HG02852 (cell line): ENCODE data around the gene R3HDM4.

Experiments used
- ATAC-seq: cut with Tn5 transposase; IDR thresholded peaks from one replicate; pipeline ENCODE4 v1.9.1; 2021; ENCODE audit warnings: mild to moderate bottlenecking, moderate library complexity; ENCODE audit not compliant: unreplicated experiment

R3HDM4 gene

DNA sequence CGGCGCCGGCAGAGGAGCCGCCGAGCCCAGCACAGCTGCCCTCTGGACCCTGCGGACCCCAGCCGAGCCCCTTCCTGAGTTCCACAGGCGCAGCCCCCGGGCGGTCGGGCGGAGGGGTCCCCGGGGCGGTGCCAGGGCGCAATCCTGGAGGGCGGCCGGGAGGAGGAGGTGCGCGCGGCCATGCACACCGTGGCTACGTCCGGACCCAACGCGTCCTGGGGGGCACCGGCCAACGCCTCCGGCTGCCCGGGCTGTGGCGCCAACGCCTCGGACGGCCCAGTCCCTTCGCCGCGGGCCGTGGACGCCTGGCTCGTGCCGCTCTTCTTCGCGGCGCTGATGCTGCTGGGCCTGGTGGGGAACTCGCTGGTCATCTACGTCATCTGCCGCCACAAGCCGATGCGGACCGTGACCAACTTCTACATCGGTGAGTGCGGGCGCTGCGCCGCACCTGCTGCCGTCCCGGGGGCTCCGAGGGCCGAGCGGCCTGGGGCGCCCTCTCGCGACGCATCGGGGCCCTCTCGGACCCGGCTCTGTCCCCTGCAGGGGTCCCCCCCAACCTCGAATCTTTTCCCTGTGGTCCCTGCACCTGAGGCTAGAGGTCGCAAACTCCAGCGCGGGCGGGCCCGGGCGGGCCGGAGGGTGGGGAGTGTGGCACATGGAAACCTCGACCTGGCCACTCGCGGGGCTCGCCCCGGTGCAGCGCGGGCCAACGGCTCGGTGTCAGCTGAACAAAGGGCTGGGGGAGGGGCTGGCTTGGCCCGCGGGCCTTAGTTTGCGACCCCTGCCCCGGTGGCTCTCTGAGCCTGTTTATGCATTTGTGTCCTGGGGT, 4.5 kb upstream of the R3HDM4 start, which contains the start of gene KISS1R:
Gene KISS1R, plus strand, starts transcription at position 11 of the 829 bp plus-strand sequence. Its CDS starts 170 bp downstream, at position 181.
- ATAC-seq: no peak

- ATAC-seq: no peak
Measured at GRCh38 chr19:916645-917322, 3.8 kb upstream of the R3HDM4 start.

DNA sequence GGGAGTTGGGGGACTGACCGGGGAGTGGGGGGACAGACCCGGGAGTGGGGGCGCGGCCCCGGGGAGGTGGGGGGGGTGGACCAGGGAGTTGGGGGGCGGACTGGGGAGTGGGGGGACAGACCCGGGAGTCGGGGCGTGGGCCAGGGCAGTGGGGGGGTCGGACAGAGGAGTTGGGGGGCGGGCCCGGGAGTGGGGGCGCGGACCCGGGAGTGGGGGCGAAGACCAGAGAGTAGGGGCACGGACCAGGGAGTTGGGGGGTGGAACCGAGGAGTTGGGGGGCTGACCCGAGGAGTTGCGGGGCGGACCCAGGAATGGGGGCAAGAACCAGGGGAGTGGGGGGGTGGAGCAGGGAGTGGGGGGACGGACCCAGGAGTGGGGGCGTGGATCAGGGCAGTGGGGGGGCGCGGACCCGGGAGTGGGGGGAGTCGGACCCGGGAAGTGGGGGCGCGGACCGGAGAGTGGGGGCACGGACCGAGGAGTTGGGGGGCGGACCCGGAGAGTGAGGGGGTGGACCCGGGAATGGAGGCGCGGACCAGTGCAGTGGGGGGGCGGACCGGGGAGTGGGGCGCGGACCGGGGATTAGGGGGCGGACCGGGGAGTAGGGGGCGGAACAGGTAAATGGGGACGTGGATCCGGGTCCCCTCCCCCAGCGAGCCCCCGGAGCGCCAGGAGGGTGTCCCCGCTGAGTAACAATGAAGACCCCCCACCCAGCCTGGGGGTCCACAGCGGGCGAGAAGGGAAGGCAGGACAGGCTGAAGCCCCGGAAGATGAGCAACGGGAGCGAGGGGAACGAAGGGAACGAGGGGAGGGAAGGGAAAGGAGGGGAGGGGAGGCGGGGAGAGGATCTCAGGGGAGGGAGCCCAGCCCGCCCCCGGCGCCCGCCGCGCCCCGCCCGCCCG, 589 bp downstream of the R3HDM4 start:
- peak; percentile 6 for ATAC-seq

GRCh38 chr19:911197-912033, 1.6 kb downstream of the R3HDM4 start:
- no peak for ATAC-seq

DNA sequence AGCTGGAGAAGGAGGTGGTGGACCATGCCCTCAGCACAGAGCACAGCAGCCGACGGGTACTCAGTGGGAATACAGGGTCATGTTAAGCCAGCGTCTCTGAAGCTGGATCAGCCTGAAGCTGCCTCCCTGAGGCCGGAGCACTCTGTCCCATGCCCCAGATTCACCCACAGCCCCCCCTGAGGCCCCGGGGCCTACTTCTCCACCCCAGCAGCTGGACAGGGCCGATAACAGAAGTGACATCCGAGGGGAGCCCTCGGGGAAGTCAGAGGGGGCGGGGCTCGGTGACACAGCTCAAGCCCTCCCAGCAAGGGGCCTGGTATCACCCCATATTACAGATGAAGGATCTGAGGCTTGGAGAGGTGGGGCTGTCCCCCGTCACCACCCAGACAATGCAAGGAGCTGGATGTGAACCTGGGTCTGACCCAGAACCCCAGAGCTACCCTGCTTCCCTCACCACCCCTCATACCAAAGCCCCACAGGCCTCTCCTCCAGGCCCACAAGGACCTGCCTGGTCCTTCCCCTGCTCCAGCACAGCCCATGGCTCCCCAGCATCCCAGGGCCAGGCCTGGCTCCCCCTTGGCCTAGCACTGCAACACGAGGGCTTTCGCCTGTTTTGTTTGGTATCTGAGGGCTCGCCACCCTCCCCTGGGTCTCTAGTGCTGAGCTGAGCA, 5.7 kb downstream of the R3HDM4 start:
- ATAC-seq: no peak

- no peak for ATAC-seq
Measured at GRCh38 chr19:906480-906879, 6.5 kb downstream of the R3HDM4 start.

DNA sequence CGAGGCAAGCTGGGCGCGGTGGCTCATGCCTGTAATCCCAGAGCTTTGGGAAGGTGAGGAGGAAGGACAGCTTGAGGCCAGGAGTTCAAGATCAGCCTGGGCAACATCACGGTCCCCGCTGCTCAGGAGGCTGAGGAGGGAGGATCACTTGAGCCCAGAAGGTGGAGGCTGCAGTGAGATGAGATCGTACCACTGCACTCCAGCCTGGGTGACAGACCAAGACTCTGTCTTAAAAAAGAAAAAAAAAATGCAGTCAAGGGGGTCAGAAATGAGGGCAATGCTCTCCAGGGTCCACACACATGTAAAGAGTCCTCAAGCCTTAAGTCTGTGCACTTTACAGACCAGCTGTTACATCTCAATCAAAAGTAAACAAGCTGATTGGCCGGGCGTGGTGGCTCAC, 8.5 kb downstream of the R3HDM4 start:
- ATAC-seq: no peak

DNA sequence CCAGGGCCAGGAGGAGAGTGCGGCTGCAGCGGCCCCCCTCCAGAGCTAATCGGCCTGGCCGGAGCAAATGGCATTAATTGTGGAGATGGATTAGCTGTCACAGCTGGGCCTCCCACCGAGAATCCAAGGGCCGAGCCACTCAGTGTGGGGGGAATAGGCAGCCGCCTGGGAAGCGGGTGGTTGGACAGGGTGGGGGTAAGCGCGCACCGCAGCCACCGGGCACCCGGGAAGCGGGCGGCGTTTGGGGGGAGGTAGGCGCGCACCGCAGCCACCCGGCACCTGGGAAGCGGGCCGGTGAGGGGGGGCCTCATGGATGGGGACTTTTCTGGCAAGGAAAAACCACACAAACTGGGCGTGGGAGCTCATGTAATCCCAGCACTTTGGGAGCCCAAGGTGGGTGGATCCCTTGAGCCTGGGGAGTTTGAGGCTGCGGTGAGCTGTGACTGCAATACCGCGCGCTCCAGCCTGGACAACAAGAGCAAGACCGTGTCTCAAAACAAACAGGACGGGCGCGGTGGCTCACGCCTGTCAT, 9.7 kb downstream of the R3HDM4 start:
- no peak for ATAC-seq

DNA sequence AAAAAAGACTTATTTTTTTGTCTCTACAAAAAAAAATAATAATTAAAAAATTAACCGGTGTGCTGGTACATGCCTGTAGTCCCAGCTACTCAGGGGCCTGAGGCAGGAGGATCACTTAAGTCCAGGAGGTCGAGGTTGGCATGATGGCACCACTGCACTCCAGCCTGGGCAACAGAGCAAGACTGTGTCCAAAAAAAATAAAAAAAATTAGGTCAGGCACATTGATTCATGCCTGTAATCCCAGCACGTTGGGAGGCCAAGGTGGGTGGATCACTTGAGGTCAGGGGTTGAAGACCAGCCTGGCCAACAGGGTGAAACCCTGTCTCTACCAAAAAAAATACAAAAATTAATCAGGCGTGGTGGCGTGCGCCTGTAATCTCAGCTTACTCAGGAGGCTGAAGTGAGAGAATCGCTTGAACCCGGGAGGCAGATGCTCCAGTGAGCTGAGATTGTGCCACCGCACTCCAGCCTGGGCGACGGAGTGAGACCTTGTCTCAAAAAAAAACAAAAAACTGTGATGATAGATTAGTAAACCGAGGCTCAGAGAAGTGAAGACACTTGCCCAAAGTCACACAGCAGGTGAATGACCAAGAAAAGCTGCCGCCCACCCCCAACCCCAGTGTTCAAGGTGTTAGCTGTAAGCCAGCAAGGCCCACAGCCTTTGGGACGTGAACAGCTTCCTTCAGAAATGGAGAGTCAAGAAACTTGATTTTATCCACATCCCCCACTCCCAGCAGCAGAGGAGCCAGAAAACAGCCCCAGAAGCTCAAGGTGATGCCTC, 10.4 kb downstream of the R3HDM4 start:
- no peak for ATAC-seq

DNA sequence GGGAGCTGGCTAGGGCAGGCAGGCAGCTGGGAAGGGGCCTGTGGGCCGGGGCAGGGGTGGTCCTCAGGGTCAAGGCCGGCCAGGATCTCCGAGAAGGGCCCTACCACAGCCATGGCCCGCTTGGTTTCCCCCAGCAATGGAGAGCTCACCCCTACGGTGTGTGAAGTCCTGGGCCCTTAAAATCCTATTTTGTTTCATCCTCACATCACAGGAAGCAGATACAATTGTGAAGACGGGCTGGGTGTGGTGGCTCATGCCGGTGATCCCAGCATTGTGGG, 11.0 kb downstream of the R3HDM4 start:
- no peak for ATAC-seq

DNA sequence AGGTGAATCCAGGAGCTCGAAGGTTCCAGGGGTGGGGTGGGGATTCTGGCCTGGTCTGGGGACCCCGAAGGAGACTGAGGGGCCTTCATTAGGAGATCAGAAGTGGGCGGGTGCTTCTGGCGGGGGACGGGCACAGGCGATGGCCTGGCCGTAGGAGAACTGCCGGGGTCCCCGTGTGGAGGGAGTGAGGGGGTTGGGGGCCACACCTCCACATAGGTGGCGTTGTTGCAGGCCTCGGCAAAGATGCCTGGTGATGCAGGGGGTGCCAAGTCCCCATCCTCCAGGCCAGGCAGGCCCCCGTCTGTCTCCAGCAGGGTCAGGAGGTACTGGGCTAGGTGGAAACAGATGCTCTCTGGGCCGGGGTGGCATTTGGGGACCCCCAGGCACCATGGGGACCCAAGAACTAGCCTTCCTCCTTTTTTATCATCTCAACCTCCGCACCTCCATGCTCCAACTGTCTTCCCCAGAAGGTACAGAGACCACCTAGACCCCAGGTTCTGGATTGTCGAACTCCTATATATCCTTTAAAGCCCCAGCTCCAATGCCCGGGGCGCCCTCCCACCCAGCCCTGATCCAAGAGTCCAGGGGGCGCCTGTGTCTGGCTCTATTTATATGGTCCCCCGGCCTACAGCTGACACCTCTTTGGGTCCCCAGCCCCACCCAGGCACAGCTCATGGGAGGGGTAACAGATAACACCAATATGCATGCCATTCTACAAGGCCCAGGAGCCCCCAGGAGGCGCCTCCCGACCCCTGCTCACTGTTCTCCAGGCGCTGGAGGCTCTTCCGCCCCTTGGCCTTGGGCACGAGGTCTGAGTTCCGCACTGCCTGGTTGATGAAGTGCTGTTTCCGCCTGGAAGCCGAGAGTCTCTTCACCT, 11.6 kb downstream of the R3HDM4 start:
- no peak for ATAC-seq

- no peak for ATAC-seq
Measured at GRCh38 chr19:900302-901111, 12.5 kb downstream of the R3HDM4 start.

DNA sequence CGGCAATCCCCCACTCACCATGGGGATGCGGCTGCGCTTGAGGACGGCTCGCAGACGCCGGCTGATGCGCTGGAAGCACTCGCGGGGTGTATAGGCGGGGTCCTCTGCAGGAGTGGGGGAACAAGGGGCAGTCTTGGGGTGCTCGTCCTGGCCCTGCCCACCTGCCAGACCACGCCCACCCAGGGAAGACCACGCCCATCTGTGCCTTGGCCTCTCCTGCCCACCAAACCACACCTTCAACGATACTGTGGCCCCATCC, 13.0 kb downstream of the R3HDM4 start:
- no peak for ATAC-seq

GRCh38 chr19:899336-900042, 13.5 kb downstream of the R3HDM4 start:
- no peak for ATAC-seq

DNA sequence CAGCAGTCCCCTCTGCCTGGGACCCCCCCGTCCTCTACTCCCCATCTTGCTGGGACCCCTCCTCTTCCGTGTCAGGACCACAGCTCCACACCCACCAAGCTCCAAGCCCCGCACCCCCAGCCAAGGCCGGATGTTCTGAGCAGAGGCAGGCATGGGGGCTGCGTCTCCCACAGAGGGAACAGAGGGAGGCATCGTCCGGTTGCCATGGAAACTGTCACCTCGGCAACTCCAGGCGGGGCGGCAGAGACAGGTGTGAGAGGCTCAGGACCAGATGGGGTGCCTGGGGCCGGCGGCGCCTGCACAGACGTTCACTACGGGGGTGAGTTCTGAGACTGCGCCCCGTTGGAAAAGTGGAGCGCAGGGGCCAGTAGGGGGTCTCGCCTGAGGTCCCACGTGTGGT, 14.4 kb downstream of the R3HDM4 start:
- no peak for ATAC-seq

DNA sequence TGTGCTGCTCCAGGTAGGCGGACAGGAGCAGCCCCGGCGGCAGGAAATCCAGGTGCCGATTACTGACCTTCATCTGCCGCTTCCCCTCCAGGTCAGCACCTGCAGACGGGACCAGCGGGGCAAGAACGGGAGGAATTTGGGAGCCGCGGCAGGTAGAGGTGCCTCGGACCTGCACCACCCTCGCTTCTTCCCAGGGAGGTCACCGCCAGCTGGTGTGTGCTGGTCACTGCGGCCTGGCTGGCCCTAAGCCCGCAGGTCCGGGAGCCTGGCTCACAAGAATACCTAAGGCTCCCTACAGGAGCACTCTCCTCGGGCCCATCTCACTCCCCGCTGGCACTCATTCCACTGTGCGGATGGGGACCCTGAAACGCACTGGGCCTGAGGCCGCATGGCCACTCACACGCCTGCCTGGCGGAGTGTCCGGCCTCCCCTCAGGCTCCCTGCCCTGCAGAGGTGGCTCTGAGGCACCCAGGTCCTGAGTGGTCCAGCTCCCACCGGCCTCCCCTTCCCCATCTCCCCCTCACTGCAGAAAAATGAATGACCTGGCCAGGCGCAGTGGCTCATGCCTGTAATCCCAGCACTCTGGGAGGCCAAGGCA, 15.5 kb downstream of the R3HDM4 start:
- no peak for ATAC-seq

DNA sequence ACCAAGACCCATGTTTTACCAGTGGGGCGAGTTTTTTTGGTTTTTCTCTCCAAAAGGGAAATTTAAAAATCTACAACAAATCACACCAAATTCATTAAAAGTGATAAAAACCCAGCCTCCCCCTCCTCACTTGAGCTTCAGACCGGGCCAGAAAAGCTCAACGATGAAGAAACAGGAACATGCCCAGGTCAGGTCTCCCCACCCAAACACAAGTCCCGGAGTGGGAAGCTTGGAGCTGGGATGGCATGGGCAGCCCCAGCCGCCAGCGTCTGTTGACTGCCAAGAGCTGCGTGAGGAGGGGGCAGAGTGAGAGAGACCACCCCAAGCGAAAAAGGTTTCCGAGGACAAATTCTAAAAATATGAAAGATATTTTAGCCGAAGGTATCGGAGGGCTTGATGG, 16.0 kb downstream of the R3HDM4 start:
- ATAC-seq: no peak
